ENCODE data around the gene ANKS3.

DNA sequence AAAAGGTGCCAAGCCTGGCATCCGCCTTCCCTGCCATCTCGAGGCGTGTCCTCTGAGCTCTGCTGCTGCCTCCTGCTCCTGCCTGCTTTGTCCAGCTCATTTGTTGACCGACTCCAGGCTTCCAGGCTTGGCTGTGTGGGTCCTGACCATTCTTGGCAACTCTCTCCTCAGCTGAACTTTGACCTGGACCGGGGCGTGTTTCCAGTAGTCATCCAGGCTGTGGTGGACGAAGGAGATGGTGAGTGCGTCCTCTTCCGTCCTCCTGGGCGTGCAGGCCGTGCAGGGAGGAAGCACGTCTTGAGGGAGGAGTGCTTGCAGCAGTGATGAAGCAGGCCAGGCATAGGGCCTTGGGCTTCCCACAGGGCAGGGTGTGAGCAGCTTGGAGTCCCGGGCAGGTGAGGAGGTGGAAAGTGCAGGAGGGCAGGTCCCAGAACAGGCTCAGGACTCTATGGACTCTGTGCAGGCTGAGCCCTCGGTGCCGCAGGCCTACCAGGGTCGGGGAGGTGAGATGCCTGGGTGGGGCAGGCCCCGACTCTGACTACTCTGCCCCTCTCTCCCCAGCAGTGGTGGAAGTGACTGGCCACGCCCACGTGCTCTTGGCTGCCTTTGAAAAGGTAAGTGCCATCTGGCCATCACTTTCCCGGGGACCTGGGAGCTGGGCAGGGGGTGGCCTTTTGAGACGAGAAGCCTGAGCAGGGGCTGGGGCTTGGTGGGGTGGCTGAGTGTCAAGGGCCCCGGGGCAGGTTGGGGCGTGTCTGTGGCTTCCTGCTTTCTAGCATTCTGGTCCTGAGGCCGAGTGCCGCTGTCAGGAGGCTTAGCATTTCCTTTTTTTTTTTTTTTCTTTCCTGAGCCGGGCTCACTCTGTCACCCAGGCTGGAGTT is 69.3 kb downstream of the ANKS3 start:
- TF ChIP-seq TFCP2L1 (CRISPR knock-in tag; IDR thresholded peaks at IDR 0.05) (no peak), MAZ (IDR thresholded peaks at IDR 0.05; ENCODE audit: borderline replicate concordance, low read depth, low read length) (no peak), JUNB (IDR thresholded peaks at IDR 0.05) (no peak), EP300 (IDR thresholded peaks at IDR 0.05) (no peak), RNF2 (IDR thresholded peaks at IDR 0.05; ENCODE audit: borderline replicate concordance, low read depth) (no peak), CEBPB (IDR thresholded peaks at IDR 0.05) (no peak), KDM1A (IDR thresholded peaks at IDR 0.05; ENCODE audit: low read depth) (no peak), RAD21 (conservative IDR thresholded peaks at IDR 0.05 in 1 of 2, IDR thresholded peaks at IDR 0.05 in 1 of 2) (no peak)
- TF ChIP-seq, protein P1, sequence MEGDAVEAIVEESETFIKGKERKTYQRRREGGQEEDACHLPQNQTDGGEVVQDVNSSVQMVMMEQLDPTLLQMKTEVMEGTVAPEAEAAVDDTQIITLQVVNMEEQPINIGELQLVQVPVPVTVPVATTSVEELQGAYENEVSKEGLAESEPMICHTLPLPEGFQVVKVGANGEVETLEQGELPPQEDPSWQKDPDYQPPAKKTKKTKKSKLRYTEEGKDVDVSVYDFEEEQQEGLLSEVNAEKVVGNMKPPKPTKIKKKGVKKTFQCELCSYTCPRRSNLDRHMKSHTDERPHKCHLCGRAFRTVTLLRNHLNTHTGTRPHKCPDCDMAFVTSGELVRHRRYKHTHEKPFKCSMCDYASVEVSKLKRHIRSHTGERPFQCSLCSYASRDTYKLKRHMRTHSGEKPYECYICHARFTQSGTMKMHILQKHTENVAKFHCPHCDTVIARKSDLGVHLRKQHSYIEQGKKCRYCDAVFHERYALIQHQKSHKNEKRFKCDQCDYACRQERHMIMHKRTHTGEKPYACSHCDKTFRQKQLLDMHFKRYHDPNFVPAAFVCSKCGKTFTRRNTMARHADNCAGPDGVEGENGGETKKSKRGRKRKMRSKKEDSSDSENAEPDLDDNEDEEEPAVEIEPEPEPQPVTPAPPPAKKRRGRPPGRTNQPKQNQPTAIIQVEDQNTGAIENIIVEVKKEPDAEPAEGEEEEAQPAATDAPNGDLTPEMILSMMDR (IDR thresholded peaks at IDR 0.05) = no peak
- TF ChIP-seq, protein P2, sequence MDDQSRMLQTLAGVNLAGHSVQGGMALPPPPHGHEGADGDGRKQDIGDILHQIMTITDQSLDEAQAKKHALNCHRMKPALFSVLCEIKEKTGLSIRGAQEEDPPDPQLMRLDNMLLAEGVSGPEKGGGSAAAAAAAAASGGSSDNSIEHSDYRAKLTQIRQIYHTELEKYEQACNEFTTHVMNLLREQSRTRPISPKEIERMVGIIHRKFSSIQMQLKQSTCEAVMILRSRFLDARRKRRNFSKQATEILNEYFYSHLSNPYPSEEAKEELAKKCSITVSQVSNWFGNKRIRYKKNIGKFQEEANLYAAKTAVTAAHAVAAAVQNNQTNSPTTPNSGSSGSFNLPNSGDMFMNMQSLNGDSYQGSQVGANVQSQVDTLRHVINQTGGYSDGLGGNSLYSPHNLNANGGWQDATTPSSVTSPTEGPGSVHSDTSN (IDR thresholded peaks at IDR 0.05) = no peak
- TF ChIP-seq, protein P3, sequence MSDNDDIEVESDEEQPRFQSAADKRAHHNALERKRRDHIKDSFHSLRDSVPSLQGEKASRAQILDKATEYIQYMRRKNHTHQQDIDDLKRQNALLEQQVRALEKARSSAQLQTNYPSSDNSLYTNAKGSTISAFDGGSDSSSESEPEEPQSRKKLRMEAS (IDR thresholded peaks at IDR 0.05) = no peak

Measured in A549 (cell line).